Activated CD8-positive, alpha-beta memory T cell treated with anti-CD3 and anti-CD28 coated beads, Interleukin-2, amount 50 U/mL, for 1 hour (primary cell): ENCODE results near the gene TMSB4X.

Experiments used
- DNase-seq: peaks from one replicate; pipeline ENCODE4 v3.0.0-alpha.2; 2020; ENCODE audit errors: extremely low read depth

Gene TMSB4X

DNA sequence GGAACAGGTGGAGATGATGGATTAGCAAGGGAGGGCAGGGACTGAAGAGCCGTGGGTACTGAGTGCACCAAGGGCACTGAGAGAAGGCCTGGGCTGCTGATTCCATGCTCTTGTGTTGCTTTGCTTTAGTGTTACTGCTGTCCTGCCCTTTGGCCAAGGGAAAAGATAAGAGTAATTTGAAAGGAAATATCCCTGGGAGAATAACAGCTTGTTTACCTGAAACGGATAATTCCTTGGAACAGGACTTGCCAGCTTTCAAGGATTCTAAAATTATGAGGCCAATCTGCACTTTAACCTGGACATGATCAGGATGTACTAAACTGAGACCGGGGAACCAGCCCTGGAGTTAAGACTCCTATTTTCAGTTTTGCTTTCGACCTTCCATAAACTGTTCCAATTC lies 49.1 kb downstream of the TMSB4X start:
- no peak for DNase-seq

DNA sequence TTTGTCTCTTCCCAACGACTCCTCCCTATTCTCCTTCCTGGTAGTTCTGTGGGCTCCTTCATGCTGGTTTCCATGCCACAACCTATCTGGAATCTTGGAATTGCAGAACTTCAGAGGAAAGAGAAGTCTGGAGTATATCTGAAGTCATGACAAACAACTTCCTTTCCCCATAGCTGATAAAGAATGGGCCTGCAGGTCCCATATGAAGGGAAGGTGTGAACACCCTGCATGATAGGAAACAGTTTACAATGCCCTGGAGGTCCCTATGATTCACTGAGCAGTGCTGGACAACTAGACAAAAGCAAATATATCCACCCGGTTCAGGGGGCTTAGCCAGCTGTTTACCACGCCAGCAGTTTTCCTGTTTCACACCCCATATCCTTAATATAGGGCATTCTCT lies 50.1 kb downstream of the TMSB4X start:
- no peak for DNase-seq
